ENCODE data around the gene CELF4. TPM values are rescaled to one million over a fixed set of nuclear protein-coding genes. Genes with fewer than 3 reads are reported as not detected.

The CELF4 gene
- total RNA-seq, 1 donor from 2014 or later = 0.44 TPM

GRCh38 chr18:37412829-37413228, 152.8 kb downstream of the CELF4 start:
- DNase-seq (ENCODE audit: low spot score) = no peak
- no peak overlapping the region for H3K4me3 Mint-ChIP-seq (ENCODE audit: unreplicated experiment)
- peaks cover 3% of the 10 kb centered on the region for H3K36me3 Mint-ChIP-seq (ENCODE audit: low read depth, unreplicated experiment)
- H3K9me3 Mint-ChIP-seq (ENCODE audit: unreplicated experiment) = no peaks in the 10 kb centered on the region
- H3K27me3 Mint-ChIP-seq (ENCODE audit: unreplicated experiment) = peaks cover 6% of the 10 kb centered on the region
- H3K27ac Mint-ChIP-seq (ENCODE audit: unreplicated experiment) = no peak overlapping the region
- H3K4me1 Mint-ChIP-seq (ENCODE audit: unreplicated experiment) = no peaks in the 10 kb centered on the region
- TF ChIP-seq, protein P1, sequence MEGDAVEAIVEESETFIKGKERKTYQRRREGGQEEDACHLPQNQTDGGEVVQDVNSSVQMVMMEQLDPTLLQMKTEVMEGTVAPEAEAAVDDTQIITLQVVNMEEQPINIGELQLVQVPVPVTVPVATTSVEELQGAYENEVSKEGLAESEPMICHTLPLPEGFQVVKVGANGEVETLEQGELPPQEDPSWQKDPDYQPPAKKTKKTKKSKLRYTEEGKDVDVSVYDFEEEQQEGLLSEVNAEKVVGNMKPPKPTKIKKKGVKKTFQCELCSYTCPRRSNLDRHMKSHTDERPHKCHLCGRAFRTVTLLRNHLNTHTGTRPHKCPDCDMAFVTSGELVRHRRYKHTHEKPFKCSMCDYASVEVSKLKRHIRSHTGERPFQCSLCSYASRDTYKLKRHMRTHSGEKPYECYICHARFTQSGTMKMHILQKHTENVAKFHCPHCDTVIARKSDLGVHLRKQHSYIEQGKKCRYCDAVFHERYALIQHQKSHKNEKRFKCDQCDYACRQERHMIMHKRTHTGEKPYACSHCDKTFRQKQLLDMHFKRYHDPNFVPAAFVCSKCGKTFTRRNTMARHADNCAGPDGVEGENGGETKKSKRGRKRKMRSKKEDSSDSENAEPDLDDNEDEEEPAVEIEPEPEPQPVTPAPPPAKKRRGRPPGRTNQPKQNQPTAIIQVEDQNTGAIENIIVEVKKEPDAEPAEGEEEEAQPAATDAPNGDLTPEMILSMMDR (IDR thresholded peaks at IDR 0.05; ENCODE audit: unreplicated experiment) = no peak

- TF ChIP-seq, protein P1 (IDR thresholded peaks at IDR 0.05; ENCODE audit: unreplicated experiment) = no peak
- peaks cover 6% of the 10 kb centered on the region for H3K27me3 Mint-ChIP-seq (ENCODE audit: unreplicated experiment)
- H3K27ac Mint-ChIP-seq (ENCODE audit: unreplicated experiment) = no peak overlapping the region
- H3K9me3 Mint-ChIP-seq (ENCODE audit: unreplicated experiment) = no peaks in the 10 kb centered on the region
- no peak for DNase-seq (ENCODE audit: low spot score)
- H3K4me1 Mint-ChIP-seq (ENCODE audit: unreplicated experiment) = no peaks in the 10 kb centered on the region
- H3K36me3 Mint-ChIP-seq (ENCODE audit: low read depth, unreplicated experiment) = peaks cover 3% of the 10 kb centered on the region
- no peak overlapping the region for H3K4me3 Mint-ChIP-seq (ENCODE audit: unreplicated experiment)
Observed at GRCh38 chr18:37412333-37412732, 153.3 kb downstream of the CELF4 start.

DNA sequence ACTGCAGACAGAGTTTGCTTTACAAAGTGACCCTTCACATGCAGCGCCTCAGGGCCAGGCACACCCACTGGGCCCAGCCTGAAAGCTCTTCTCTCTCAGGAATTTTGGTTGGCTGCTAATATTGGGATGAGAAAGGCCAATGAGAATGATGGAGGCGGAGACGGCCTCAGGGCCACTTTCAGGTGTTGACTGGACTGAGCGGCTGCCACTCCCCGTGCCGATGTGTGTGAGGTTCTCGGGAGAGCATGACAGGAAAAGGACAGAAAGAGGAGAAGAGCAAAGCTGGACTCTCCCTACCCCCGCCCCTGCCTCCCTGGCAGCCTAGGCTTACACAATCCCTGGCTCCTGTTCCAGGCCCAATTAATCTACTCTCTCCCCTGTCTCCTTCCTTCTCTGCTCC, 155.7 kb downstream of the CELF4 start:
- Mint-ChIP-seq H3K9me3 (ENCODE audit: unreplicated experiment) (no peaks in the 10 kb centered on the region), H3K36me3 (ENCODE audit: low read depth, unreplicated experiment) (no peaks in the 10 kb centered on the region), H3K4me1 (ENCODE audit: unreplicated experiment) (peaks cover under 1% of the 10 kb centered on the region), H3K27me3 (ENCODE audit: unreplicated experiment) (peaks cover 6% of the 10 kb centered on the region), H3K4me3 (ENCODE audit: unreplicated experiment) (no peak overlapping the region), H3K27ac (ENCODE audit: unreplicated experiment) (no peak overlapping the region)
- DNase-seq (ENCODE audit: low spot score) = no peak
- TF ChIP-seq, protein P1 (IDR thresholded peaks at IDR 0.05; ENCODE audit: unreplicated experiment) = no peak

DNA sequence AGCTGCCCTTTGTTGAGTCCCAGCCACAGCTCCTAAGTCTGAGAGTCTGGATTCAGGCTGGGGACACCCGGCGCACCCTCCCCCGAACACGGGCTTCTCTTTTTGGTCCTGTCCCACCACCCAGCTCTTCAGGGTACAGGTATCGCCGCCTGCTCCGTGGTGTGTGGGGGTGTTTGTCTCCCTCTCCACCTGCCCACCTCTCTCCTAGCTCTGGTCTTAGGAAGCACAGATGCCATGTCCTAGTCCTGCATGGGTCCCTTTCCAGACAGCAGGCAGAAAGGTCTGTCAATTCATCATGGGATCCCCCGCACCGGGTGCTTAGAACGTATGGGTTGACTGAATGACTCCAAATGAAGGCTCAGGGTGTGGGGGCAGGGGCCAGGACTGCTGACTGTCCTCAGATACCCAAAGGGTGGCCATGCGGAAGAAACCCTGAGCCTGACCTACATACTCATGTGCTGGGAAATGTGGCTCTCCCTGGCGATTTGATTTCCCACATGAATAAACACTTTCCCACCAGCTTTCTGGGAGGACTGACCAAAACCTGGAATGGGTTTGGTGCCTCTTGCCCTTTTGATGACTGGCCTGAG, 156.8 kb downstream of the CELF4 start:
- H3K4me1 Mint-ChIP-seq (ENCODE audit: unreplicated experiment) = peaks cover 3% of the 10 kb centered on the region
- no peak overlapping the region for H3K27ac Mint-ChIP-seq (ENCODE audit: unreplicated experiment)
- H3K9me3 Mint-ChIP-seq (ENCODE audit: unreplicated experiment) = no peaks in the 10 kb centered on the region
- TF ChIP-seq, protein P1 (IDR thresholded peaks at IDR 0.05; ENCODE audit: unreplicated experiment) = no peak
- H3K27me3 Mint-ChIP-seq (ENCODE audit: unreplicated experiment) = peaks cover 6% of the 10 kb centered on the region
- no peak overlapping the region for H3K4me3 Mint-ChIP-seq (ENCODE audit: unreplicated experiment)
- H3K36me3 Mint-ChIP-seq (ENCODE audit: low read depth, unreplicated experiment) = no peaks in the 10 kb centered on the region
- no peak for DNase-seq (ENCODE audit: low spot score)

DNA sequence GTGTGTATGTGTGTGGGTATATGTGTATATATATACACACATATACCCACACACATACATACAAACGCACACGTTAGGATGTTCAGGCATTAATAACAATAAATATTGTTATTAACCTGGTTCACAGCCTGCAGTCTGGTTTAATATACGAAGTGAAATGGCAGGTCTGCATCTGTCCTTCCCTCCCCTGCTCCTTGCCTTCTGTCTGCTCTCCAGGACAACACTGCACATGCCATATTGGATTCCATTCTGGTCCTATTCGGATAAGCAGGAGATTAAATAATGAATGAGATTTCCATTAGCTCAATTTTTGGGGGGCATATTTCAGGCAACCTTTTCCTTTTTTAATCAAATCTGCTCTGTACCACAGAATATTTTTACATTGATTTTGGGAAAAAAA, 158.0 kb downstream of the CELF4 start:
- Mint-ChIP-seq H3K27me3 (ENCODE audit: unreplicated experiment) (peaks cover 6% of the 10 kb centered on the region), H3K27ac (ENCODE audit: unreplicated experiment) (no peak overlapping the region), H3K36me3 (ENCODE audit: low read depth, unreplicated experiment) (no peaks in the 10 kb centered on the region), H3K9me3 (ENCODE audit: unreplicated experiment) (no peaks in the 10 kb centered on the region), H3K4me3 (ENCODE audit: unreplicated experiment) (no peak overlapping the region), H3K4me1 (ENCODE audit: unreplicated experiment) (peaks cover 3% of the 10 kb centered on the region)
- DNase-seq (ENCODE audit: low spot score) = no peak
- TF ChIP-seq, protein P1 (IDR thresholded peaks at IDR 0.05; ENCODE audit: unreplicated experiment) = no peak

Measured in endothelial cell (in vitro differentiated cells).